GM23338 (cell line): Measurements from ENCODE around the gene DOCK10. TPM values are rescaled to one million over a fixed set of nuclear protein-coding genes. Genes with fewer than 3 reads are reported as not detected.

Experiments used
- ATAC-seq: fragments of 200-7000 bp; cut with Tn5 transposase; 3 replicates; pipeline ENCODE4 v1.9.1; 2020
- DNase-seq: peaks from one replicate; pipeline ENCODE4 v3.0.0-alpha.2; 2015; ENCODE audit warnings: low spot score
- H2AFZ ChIP-seq: fragments of 200-600 bp; sonication (generic); 2 replicates; pipeline ENCODE4 v1.8.0; 2016; ENCODE audit warnings: antibody characterized with exemption, mild to moderate bottlenecking, moderate library complexity
- H3F3A ChIP-seq: fragments of 200-600 bp; sonication (generic); replicated peaks from 2 replicates; pipeline ENCODE4 v1.8.0; 2017; ENCODE audit warnings: antibody characterized with exemption, mixed run types, low read depth
- H3K27ac ChIP-seq: fragments of 200-600 bp; sonication (generic); 2 replicates; pipeline ENCODE4 v1.6.1; 2016; ENCODE audit warnings: low read depth
- H3K27me3 ChIP-seq: fragments of 200-600 bp; sonication (generic); 2 replicates; pipeline ENCODE4 v1.8.0; 2016; ENCODE audit warnings: mild to moderate bottlenecking, mixed run types, moderate library complexity; ENCODE audit not compliant: insufficient read depth
- H3K36me3 ChIP-seq: fragments of 200-600 bp; sonication (generic); 2 replicates; pipeline ENCODE4 v1.8.0; 2016; ENCODE audit warnings: mild to moderate bottlenecking; ENCODE audit not compliant: insufficient read depth
- H3K4me1 ChIP-seq: fragments of 200-600 bp; sonication (generic); 2 replicates; pipeline ENCODE4 v1.8.0; 2016; ENCODE audit warnings: mild to moderate bottlenecking, moderate library complexity; ENCODE audit not compliant: insufficient read depth
- H3K4me2 ChIP-seq: fragments of 200-600 bp; sonication (generic); 2 replicates; pipeline ENCODE4 v1.7.1; 2017; ENCODE audit warnings: mixed run types
- H3K4me3 ChIP-seq: fragments of 200-600 bp; sonication (generic); 2 replicates; pipeline ENCODE4 v1.6.1; 2016; ENCODE audit warnings: mixed run types
- H3K79me2 ChIP-seq: fragments of 200-600 bp; sonication (generic); replicated peaks from 2 replicates; pipeline ENCODE4 v1.8.0; 2017; ENCODE audit warnings: mild to moderate bottlenecking; ENCODE audit not compliant: insufficient read depth
- H3K9me2 ChIP-seq: fragments of 200-600 bp; sonication (generic); 2 replicates; pipeline ENCODE4 v1.8.0; 2017; ENCODE audit not compliant: insufficient read depth
- H4K20me1 ChIP-seq: fragments of 200-600 bp; sonication (generic); replicated peaks from 2 replicates; pipeline ENCODE4 v1.8.0; 2017; ENCODE audit warnings: mild to moderate bottlenecking; ENCODE audit not compliant: insufficient read depth
- H3K27ac Mint-ChIP-seq: 2 replicates; pipeline ENCODE4 v1.8.0; 2020; ENCODE audit warnings: inconsistent platforms, mild to moderate bottlenecking, moderate library complexity, mixed read lengths
- H3K27me3 Mint-ChIP-seq: 3 replicates; pipeline ENCODE4 v1.8.0; 2022; ENCODE audit warnings: low read depth, mild to moderate bottlenecking, moderate library complexity, mixed read lengths, inconsistent platforms; ENCODE audit not compliant: insufficient read depth, poor library complexity
- H3K36me3 Mint-ChIP-seq: 3 replicates; pipeline ENCODE4 v1.8.0; 2021; ENCODE audit warnings: low read depth, mild to moderate bottlenecking, inconsistent platforms, moderate library complexity, mixed read lengths
- H3K4me1 Mint-ChIP-seq: 3 replicates; pipeline ENCODE4 v1.8.0; 2020; ENCODE audit warnings: mild to moderate bottlenecking, inconsistent platforms, mixed read lengths
- H3K4me3 Mint-ChIP-seq: 3 replicates; pipeline ENCODE4 v1.8.0; 2021; ENCODE audit warnings: moderate library complexity, mild to moderate bottlenecking, inconsistent platforms, mixed read lengths
- H3K9me3 Mint-ChIP-seq: 3 replicates; pipeline ENCODE4 v1.8.0; 2020; ENCODE audit warnings: moderate library complexity, mild to moderate bottlenecking, inconsistent platforms, mixed read lengths
- CREB1 ChIP-seq: fragments of 250-450 bp; sonication (Bioruptor Pico); IDR thresholded peaks from 2 replicates; pipeline ENCODE4 v1.5.0; 2020; ENCODE audit warnings: low read depth, mild to moderate bottlenecking, moderate library complexity
- EZH2 ChIP-seq: fragments of 200-600 bp; sonication (generic); IDR thresholded peaks from one replicate; pipeline ENCODE4 v1.8.0; 2017; ENCODE audit warnings: antibody characterized with exemption, mild to moderate bottlenecking, low read depth; ENCODE audit not compliant: unreplicated experiment
- EZH2phosphoT487 ChIP-seq: fragments of 200-600 bp; sonication (generic); IDR thresholded peaks from one replicate; pipeline ENCODE4 v1.8.1; 2018; ENCODE audit warnings: antibody characterized with exemption; ENCODE audit not compliant: unreplicated experiment
- JUNB ChIP-seq: IDR thresholded peaks from one replicate; pipeline ENCODE4 v1.6.1; 2016; ENCODE audit warnings: antibody characterized with exemption; ENCODE audit not compliant: unreplicated experiment
- NANOG ChIP-seq: IDR thresholded peaks from 2 replicates; pipeline ENCODE4 v1.6.1; 2016; ENCODE audit warnings: antibody characterized with exemption, borderline replicate concordance
- POLR2AphosphoS5 ChIP-seq: IDR thresholded peaks from 2 replicates; pipeline ENCODE4 v1.6.1; 2016; ENCODE audit warnings: antibody characterized with exemption, low read depth
- STAT1 ChIP-seq: IDR thresholded peaks from one replicate; pipeline ENCODE4 v1.6.1; 2016; ENCODE audit warnings: antibody characterized with exemption; ENCODE audit not compliant: unreplicated experiment
- ZNF114 ChIP-seq: fragments of 250-450 bp; sonication (Bioruptor Pico); IDR thresholded peaks from 2 replicates; pipeline ENCODE4 v1.5.0; 2020; ENCODE audit warnings: mild to moderate bottlenecking, moderate library complexity
- ZNF331 ChIP-seq: fragments of 250-450 bp; sonication (Bioruptor Pico); IDR thresholded peaks from 2 replicates; pipeline ENCODE4 v1.5.0; 2020; ENCODE audit warnings: low read depth, mild to moderate bottlenecking, moderate library complexity
- polyA plus RNA-seq: library from polyadenylated mRNA; unstranded; fragments of >200 nt; fragmentation: Nextera tagmentation; extraction: Ambion mirVana; gene quantifications from 2 replicates; pipeline ENCODE4 v1.2.1, GENCODE V29; 2016
- total RNA-seq: library from RNA; depleted of rRNA; stranded (reverse); fragments of >200 nt; shearing (Covaris generic); gene quantifications from 2 replicates; pipeline ENCODE4 v1.2.3, GENCODE V29; 2014
- TF ChIP-seq, protein P1 (sequence below): IDR thresholded peaks from 2 replicates; pipeline ENCODE4 v1.6.1; 2016; ENCODE audit warnings: antibody characterized with exemption
- TF ChIP-seq, protein P2 (sequence below), 2 experiments: fragments of 200-600 bp in 1 of 2; sonication (generic) in 1 of 2; conservative IDR thresholded peaks; 2 replicates each; pipeline versions ENCODE4 v1.5.1 to v1.6.1; 2016 to 2017; ENCODE audit warnings: antibody characterized with exemption in 2 of 2, low read depth in 2 of 2, mild to moderate bottlenecking in 2 of 2, moderate library complexity in 1 of 2
- TF ChIP-seq, protein P3 (sequence below): fragments of 250-450 bp; sonication (Bioruptor Pico); IDR thresholded peaks from 2 replicates; pipeline ENCODE4 v1.5.0; 2020; ENCODE audit warnings: mild to moderate bottlenecking, moderate library complexity
- TF ChIP-seq, protein P4 (sequence below): IDR thresholded peaks from one replicate; pipeline ENCODE4 v1.6.1; 2018; ENCODE audit warnings: antibody characterized with exemption; ENCODE audit not compliant: unreplicated experiment

Gene DOCK10
- total and polyA plus RNA-seq, 2 experiments from 2014 or later: 1.0 to 1.7 TPM

DNA sequence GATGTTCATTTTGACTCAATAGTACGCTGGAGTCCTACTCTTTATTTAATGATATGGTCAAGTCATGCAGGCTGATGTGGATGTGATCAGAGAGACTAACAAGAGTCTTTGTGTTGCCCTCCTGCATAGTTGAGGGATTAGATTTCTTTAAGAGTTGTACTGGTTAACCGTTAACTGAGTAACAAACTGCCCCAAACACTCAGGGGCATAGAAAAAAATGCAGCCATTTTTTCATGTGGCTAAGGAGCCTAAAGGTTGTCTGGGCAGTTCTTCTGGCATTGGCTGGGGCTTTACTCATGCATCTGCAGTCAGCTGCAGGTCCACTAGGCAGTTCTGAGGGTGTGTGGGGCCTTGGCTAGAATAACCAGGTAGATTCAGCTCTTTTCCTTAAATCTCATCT, 32.5 kb downstream of the DOCK10 start:
- no peak overlapping the region for H3K4me3 ChIP-seq
- peaks cover 4% of the 10 kb centered on the region; the same call in 1 of the 2 replicates for H3K9me2 ChIP-seq
- no peak for TF ChIP-seq ZNF114 (CRISPR knock-in tag)
- no peak for TF ChIP-seq ZNF331 (CRISPR knock-in tag)
- TF ChIP-seq EZH2phosphoT487: no peak
- TF ChIP-seq, protein P1, sequence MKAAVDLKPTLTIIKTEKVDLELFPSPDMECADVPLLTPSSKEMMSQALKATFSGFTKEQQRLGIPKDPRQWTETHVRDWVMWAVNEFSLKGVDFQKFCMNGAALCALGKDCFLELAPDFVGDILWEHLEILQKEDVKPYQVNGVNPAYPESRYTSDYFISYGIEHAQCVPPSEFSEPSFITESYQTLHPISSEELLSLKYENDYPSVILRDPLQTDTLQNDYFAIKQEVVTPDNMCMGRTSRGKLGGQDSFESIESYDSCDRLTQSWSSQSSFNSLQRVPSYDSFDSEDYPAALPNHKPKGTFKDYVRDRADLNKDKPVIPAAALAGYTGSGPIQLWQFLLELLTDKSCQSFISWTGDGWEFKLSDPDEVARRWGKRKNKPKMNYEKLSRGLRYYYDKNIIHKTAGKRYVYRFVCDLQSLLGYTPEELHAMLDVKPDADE: no peak
- no peak for TF ChIP-seq EZH2
- TF ChIP-seq STAT1: no peak
- TF ChIP-seq, protein P2, sequence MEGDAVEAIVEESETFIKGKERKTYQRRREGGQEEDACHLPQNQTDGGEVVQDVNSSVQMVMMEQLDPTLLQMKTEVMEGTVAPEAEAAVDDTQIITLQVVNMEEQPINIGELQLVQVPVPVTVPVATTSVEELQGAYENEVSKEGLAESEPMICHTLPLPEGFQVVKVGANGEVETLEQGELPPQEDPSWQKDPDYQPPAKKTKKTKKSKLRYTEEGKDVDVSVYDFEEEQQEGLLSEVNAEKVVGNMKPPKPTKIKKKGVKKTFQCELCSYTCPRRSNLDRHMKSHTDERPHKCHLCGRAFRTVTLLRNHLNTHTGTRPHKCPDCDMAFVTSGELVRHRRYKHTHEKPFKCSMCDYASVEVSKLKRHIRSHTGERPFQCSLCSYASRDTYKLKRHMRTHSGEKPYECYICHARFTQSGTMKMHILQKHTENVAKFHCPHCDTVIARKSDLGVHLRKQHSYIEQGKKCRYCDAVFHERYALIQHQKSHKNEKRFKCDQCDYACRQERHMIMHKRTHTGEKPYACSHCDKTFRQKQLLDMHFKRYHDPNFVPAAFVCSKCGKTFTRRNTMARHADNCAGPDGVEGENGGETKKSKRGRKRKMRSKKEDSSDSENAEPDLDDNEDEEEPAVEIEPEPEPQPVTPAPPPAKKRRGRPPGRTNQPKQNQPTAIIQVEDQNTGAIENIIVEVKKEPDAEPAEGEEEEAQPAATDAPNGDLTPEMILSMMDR (conservative IDR thresholded peaks at IDR 0.05; ENCODE audit: low read depth in 2 of 2): no peak
- no peak for TF ChIP-seq NANOG
- TF ChIP-seq, protein P3, sequence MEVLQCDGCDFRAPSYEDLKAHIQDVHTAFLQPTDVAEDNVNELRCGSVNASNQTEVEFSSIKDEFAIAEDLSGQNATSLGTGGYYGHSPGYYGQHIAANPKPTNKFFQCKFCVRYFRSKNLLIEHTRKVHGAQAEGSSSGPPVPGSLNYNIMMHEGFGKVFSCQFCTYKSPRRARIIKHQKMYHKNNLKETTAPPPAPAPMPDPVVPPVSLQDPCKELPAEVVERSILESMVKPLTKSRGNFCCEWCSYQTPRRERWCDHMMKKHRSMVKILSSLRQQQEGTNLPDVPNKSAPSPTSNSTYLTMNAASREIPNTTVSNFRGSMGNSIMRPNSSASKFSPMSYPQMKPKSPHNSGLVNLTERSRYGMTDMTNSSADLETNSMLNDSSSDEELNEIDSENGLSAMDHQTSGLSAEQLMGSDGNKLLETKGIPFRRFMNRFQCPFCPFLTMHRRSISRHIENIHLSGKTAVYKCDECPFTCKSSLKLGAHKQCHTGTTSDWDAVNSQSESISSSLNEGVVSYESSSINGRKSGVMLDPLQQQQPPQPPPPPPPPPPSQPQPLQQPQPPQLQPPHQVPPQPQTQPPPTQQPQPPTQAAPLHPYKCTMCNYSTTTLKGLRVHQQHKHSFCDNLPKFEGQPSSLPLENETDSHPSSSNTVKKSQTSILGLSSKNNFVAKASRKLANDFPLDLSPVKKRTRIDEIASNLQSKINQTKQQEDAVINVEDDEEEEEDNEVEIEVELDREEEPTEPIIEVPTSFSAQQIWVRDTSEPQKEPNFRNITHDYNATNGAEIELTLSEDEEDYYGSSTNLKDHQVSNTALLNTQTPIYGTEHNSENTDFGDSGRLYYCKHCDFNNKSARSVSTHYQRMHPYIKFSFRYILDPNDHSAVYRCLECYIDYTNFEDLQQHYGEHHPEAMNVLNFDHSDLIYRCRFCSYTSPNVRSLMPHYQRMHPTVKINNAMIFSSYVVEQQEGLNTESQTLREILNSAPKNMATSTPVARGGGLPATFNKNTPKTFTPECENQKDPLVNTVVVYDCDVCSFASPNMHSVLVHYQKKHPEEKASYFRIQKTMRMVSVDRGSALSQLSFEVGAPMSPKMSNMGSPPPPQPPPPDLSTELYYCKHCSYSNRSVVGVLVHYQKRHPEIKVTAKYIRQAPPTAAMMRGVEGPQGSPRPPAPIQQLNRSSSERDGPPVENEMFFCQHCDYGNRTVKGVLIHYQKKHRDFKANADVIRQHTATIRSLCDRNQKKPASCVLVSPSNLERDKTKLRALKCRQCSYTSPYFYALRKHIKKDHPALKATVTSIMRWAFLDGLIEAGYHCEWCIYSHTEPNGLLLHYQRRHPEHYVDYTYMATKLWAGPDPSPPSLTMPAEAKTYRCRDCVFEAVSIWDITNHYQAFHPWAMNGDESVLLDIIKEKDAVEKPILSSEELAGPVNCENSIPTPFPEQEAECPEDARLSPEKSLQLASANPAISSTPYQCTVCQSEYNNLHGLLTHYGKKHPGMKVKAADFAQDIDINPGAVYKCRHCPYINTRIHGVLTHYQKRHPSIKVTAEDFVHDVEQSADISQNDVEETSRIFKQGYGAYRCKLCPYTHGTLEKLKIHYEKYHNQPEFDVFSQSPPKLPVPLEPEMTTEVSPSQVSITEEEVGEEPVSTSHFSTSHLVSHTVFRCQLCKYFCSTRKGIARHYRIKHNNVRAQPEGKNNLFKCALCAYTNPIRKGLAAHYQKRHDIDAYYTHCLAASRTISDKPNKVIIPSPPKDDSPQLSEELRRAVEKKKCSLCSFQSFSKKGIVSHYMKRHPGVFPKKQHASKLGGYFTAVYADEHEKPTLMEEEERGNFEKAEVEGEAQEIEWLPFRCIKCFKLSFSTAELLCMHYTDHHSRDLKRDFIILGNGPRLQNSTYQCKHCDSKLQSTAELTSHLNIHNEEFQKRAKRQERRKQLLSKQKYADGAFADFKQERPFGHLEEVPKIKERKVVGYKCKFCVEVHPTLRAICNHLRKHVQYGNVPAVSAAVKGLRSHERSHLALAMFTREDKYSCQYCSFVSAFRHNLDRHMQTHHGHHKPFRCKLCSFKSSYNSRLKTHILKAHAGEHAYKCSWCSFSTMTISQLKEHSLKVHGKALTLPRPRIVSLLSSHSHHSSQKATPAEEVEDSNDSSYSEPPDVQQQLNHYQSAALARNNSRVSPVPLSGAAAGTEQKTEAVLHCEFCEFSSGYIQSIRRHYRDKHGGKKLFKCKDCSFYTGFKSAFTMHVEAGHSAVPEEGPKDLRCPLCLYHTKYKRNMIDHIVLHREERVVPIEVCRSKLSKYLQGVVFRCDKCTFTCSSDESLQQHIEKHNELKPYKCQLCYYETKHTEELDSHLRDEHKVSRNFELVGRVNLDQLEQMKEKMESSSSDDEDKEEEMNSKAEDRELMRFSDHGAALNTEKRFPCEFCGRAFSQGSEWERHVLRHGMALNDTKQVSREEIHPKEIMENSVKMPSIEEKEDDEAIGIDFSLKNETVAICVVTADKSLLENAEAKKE (CRISPR knock-in tag): no peak
- TF ChIP-seq POLR2AphosphoS5: no peak
- no peak for TF ChIP-seq JUNB
- TF ChIP-seq CREB1 (CRISPR knock-in tag): no peak
- TF ChIP-seq, protein P4, sequence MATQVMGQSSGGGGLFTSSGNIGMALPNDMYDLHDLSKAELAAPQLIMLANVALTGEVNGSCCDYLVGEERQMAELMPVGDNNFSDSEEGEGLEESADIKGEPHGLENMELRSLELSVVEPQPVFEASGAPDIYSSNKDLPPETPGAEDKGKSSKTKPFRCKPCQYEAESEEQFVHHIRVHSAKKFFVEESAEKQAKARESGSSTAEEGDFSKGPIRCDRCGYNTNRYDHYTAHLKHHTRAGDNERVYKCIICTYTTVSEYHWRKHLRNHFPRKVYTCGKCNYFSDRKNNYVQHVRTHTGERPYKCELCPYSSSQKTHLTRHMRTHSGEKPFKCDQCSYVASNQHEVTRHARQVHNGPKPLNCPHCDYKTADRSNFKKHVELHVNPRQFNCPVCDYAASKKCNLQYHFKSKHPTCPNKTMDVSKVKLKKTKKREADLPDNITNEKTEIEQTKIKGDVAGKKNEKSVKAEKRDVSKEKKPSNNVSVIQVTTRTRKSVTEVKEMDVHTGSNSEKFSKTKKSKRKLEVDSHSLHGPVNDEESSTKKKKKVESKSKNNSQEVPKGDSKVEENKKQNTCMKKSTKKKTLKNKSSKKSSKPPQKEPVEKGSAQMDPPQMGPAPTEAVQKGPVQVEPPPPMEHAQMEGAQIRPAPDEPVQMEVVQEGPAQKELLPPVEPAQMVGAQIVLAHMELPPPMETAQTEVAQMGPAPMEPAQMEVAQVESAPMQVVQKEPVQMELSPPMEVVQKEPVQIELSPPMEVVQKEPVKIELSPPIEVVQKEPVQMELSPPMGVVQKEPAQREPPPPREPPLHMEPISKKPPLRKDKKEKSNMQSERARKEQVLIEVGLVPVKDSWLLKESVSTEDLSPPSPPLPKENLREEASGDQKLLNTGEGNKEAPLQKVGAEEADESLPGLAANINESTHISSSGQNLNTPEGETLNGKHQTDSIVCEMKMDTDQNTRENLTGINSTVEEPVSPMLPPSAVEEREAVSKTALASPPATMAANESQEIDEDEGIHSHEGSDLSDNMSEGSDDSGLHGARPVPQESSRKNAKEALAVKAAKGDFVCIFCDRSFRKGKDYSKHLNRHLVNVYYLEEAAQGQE: no peak
- no peaks in the 10 kb centered on the region for H3K36me3 ChIP-seq
- H3F3A ChIP-seq: no peaks in the 10 kb centered on the region
- H3K27me3 ChIP-seq: no peaks in the 10 kb centered on the region
- Mint-ChIP-seq H3K27ac (peak overlapping the region; percentile 15; the same call in 1 of the 2 replicates), H3K9me3 (no peaks in the 10 kb centered on the region), H3K4me1 (peaks cover 25% of the 10 kb centered on the region), H3K4me3 (no peak overlapping the region), H3K36me3 (no peaks in the 10 kb centered on the region), H3K27me3 (peaks cover 8% of the 10 kb centered on the region)
- DNase-seq (peak; percentile 3), ATAC-seq (peak; percentile 36)
- H3K79me2 ChIP-seq: no peaks in the 10 kb centered on the region
- H2AFZ ChIP-seq: peak overlapping the region; percentile 8; the same call in 1 of the 2 replicates
- H3K4me1 ChIP-seq: peaks cover 11% of the 10 kb centered on the region
- H3K4me2 ChIP-seq: no peak overlapping the region
- H4K20me1 ChIP-seq: no peaks in the 10 kb centered on the region
- H3K27ac ChIP-seq: no peak overlapping the region
